Epithelial cell of prostate (primary cell): ENCODE data around the gene TNIK.

ENCODE experiments used
- DNase-seq: peaks from one replicate; pipeline ENCODE4 v3.0.0-alpha.2; 2011; ENCODE audit warnings: low read depth, low spot score
- H3K27ac ChIP-seq: fragments of 450-650 bp; 2 replicates; pipeline ENCODE4 v1.5.1; 2017; ENCODE audit warnings: mild to moderate bottlenecking

The TNIK gene

GRCh38 chr3:171223396-171223795 lies 236.8 kb downstream of the TNIK start:
- H3K27ac ChIP-seq = no peak overlapping the region
- DNase-seq = no peak

GRCh38 chr3:171222995-171223394 lies 237.2 kb downstream of the TNIK start:
- no peak for DNase-seq
- H3K27ac ChIP-seq = no peak overlapping the region

GRCh38 chr3:171221597-171221996 lies 238.6 kb downstream of the TNIK start:
- no peak for DNase-seq
- no peak overlapping the region for H3K27ac ChIP-seq

- H3K27ac ChIP-seq = no peak overlapping the region
- no peak for DNase-seq
Measured at GRCh38 chr3:171221104-171221503, 239.1 kb downstream of the TNIK start.

GRCh38 chr3:171219258-171219657 lies 240.9 kb downstream of the TNIK start:
- H3K27ac ChIP-seq = no peak overlapping the region
- no peak for DNase-seq

GRCh38 chr3:171218069-171218468 lies 242.1 kb downstream of the TNIK start:
- no peak overlapping the region for H3K27ac ChIP-seq
- no peak for DNase-seq

- no peak for DNase-seq
- H3K27ac ChIP-seq = no peak overlapping the region
Measured at GRCh38 chr3:171213907-171214306, 246.3 kb downstream of the TNIK start.

- no peak for DNase-seq
- H3K27ac ChIP-seq = no peak overlapping the region
Measured at GRCh38 chr3:171213178-171213577, 247.0 kb downstream of the TNIK start.

- H3K27ac ChIP-seq = no peak overlapping the region
- no peak for DNase-seq
Measured at GRCh38 chr3:171212648-171213047, 247.6 kb downstream of the TNIK start.

GRCh38 chr3:171206283-171206682 lies 253.9 kb downstream of the TNIK start:
- no peak for DNase-seq
- no peak overlapping the region for H3K27ac ChIP-seq

GRCh38 chr3:171204942-171205341 lies 255.3 kb downstream of the TNIK start:
- H3K27ac ChIP-seq = no peak overlapping the region
- no peak for DNase-seq

- no peak overlapping the region for H3K27ac ChIP-seq
- no peak for DNase-seq
Measured at GRCh38 chr3:171201825-171202224, 258.4 kb downstream of the TNIK start.

GRCh38 chr3:171200750-171201088 lies 259.5 kb downstream of the TNIK start:
- H3K27ac ChIP-seq = no peak overlapping the region
- no peak for DNase-seq

GRCh38 chr3:171200052-171200749 lies 260.0 kb downstream of the TNIK start:
- DNase-seq = no peak
- no peak overlapping the region for H3K27ac ChIP-seq

- no peak overlapping the region for H3K27ac ChIP-seq
- no peak for DNase-seq
Measured at GRCh38 chr3:171199473-171199829, 260.8 kb downstream of the TNIK start.

- DNase-seq = no peak
- no peak overlapping the region for H3K27ac ChIP-seq
Measured at GRCh38 chr3:171198781-171199472, 261.3 kb downstream of the TNIK start.

GRCh38 chr3:171195686-171196085 lies 264.5 kb downstream of the TNIK start:
- no peak overlapping the region for H3K27ac ChIP-seq
- no peak for DNase-seq

GRCh38 chr3:171194965-171195364 lies 265.2 kb downstream of the TNIK start:
- no peak for DNase-seq
- no peak overlapping the region for H3K27ac ChIP-seq

- DNase-seq = no peak
- no peak overlapping the region for H3K27ac ChIP-seq
Measured at GRCh38 chr3:171193693-171194092, 266.5 kb downstream of the TNIK start.

GRCh38 chr3:171192176-171192854 lies 267.9 kb downstream of the TNIK start:
- H3K27ac ChIP-seq = no peak overlapping the region
- peak; percentile 51 for DNase-seq

- no peak for DNase-seq
- no peak overlapping the region for H3K27ac ChIP-seq
Measured at GRCh38 chr3:171190668-171191067, 269.5 kb downstream of the TNIK start.
